CD14-positive monocyte (primary cell): ENCODE data around the gene NPAS3. TPM values are rescaled to one million over a fixed set of nuclear protein-coding genes. Genes with fewer than 3 reads are reported as not detected.

Experiments used
- DNase-seq, 3 donors: peaks; one replicate each; pipeline ENCODE4 v3.0.0-alpha.2; 2011 to 2022
- H2AFZ ChIP-seq: 2 replicates; pipeline ENCODE4 v1.6.0; 2012; ENCODE audit warnings: mild to moderate bottlenecking, low read depth, low read length, inconsistent platforms; ENCODE audit not compliant: insufficient read depth, poor library complexity, severe bottlenecking
- H3K27ac ChIP-seq, 2 donors: 1 replicate in 1 of 2; 2 replicates in 1 of 2; pipeline ENCODE4 v1.5.1; 2012 to 2013; ENCODE audit warnings: low read length in 2 of 2, control low read depth in 1 of 2, inconsistent platforms in 1 of 2, low read depth in 1 of 2, mild to moderate bottlenecking in 1 of 2
- H3K27me3 ChIP-seq, 2 donors: one replicate each; pipeline versions ENCODE4 v1.6.0 to v1.6.1; 2011 to 2013; ENCODE audit warnings: low read length in 2 of 2; ENCODE audit not compliant: control insufficient read depth in 2 of 2, insufficient read depth in 2 of 2
- H3K36me3 ChIP-seq, 2 donors: replicated peaks in 1 of 2; 1 replicate in 1 of 2; 2 replicates in 1 of 2; pipeline versions ENCODE4 v1.5.1 to v1.6.1; 2012 to 2013; ENCODE audit warnings: low read length in 2 of 2, control low read depth in 1 of 2, inconsistent platforms in 1 of 2, mild to moderate bottlenecking in 1 of 2; ENCODE audit not compliant: insufficient read depth in 2 of 2, control insufficient read depth in 1 of 2
- H3K4me1 ChIP-seq, 2 donors: 1 replicate in 1 of 2; 2 replicates in 1 of 2; pipeline versions ENCODE4 v1.5.1 to v1.6.1; 2012 to 2013; ENCODE audit warnings: low read length in 2 of 2, control low read depth in 1 of 2, inconsistent platforms in 1 of 2, mild to moderate bottlenecking in 1 of 2, moderate library complexity in 1 of 2; ENCODE audit not compliant: insufficient read depth in 2 of 2, control insufficient read depth in 1 of 2
- H3K4me2 ChIP-seq: replicated peaks from 2 replicates; pipeline ENCODE3; 2012; ENCODE audit warnings: low read length, moderate library complexity, mild to moderate bottlenecking; ENCODE audit not compliant: poor library complexity, severe bottlenecking; ENCODE audit errors: extremely low read depth
- H3K4me3 ChIP-seq, 3 experiments: fragments of 200-600 bp in 1 of 3; sonication (generic) in 1 of 3; replicated peaks in 1 of 3; 1 replicate in 2 of 3; 2 replicates in 1 of 3; pipeline ENCODE4 v1.5.1; 2011 to 2013; ENCODE audit warnings: low read length in 3 of 3, mild to moderate bottlenecking in 3 of 3, control low read depth in 2 of 3, low read depth in 2 of 3, inconsistent platforms in 1 of 3, moderate library complexity in 1 of 3
- H3K79me2 ChIP-seq: 2 replicates; pipeline ENCODE4 v1.6.0; 2012; ENCODE audit warnings: mild to moderate bottlenecking, control low read depth, inconsistent platforms, low read length, moderate library complexity; ENCODE audit not compliant: insufficient read depth
- H3K9ac ChIP-seq: 2 replicates; pipeline ENCODE4 v1.6.0; 2017; ENCODE audit warnings: low read length, mild to moderate bottlenecking; ENCODE audit not compliant: insufficient read depth, poor library complexity, severe bottlenecking
- H3K9me3 ChIP-seq, 2 donors: replicated peaks in 1 of 2; 1 replicate in 1 of 2; 2 replicates in 1 of 2; pipeline versions ENCODE4 v1.5.1 to v1.6.1; 2012 to 2013; ENCODE audit warnings: low read length in 2 of 2, control low read depth in 1 of 2; ENCODE audit not compliant: control insufficient read depth in 1 of 2, insufficient read depth in 1 of 2
- H4K20me1 ChIP-seq: 2 replicates; pipeline ENCODE4 v1.6.0; 2012; ENCODE audit warnings: mild to moderate bottlenecking, low read length, control low read depth, moderate library complexity; ENCODE audit not compliant: insufficient read depth
- H3K27ac Mint-ChIP-seq, 7 donors: one replicate each; pipeline ENCODE4 v1.8.0; 2020; ENCODE audit warnings: mild to moderate bottlenecking in 7 of 7, mixed read lengths in 7 of 7, moderate library complexity in 6 of 7, inconsistent platforms in 2 of 7
- H3K27me3 Mint-ChIP-seq, 3 donors: one replicate each; pipeline ENCODE4 v1.8.0; 2021 to 2022; ENCODE audit warnings: low read depth in 3 of 3, mild to moderate bottlenecking in 3 of 3, mixed read lengths in 3 of 3, moderate library complexity in 3 of 3, inconsistent platforms in 1 of 3
- H3K36me3 Mint-ChIP-seq, 2 donors: one replicate each; pipeline ENCODE4 v1.8.0; 2020; ENCODE audit warnings: mixed read lengths in 2 of 2, inconsistent platforms in 1 of 2, mild to moderate bottlenecking in 1 of 2
- H3K4me1 Mint-ChIP-seq: one replicate; pipeline ENCODE4 v1.8.0; 2020; ENCODE audit warnings: mild to moderate bottlenecking, mixed read lengths
- H3K4me3 Mint-ChIP-seq, 2 donors: one replicate each; pipeline ENCODE4 v1.8.0; 2020; ENCODE audit warnings: mild to moderate bottlenecking in 2 of 2, mixed read lengths in 2 of 2, moderate library complexity in 1 of 2
- H3K9me3 Mint-ChIP-seq, 7 donors: one replicate each; pipeline ENCODE4 v1.8.0; 2020 to 2022; ENCODE audit warnings: mixed read lengths in 7 of 7, mild to moderate bottlenecking in 6 of 7, moderate library complexity in 6 of 7, inconsistent platforms in 2 of 7
- CTCF ChIP-seq: fragments of 200-600 bp; IDR thresholded peaks from one replicate; pipeline ENCODE4 v1.8.0; 2022; ENCODE audit warnings: antibody characterized with exemption, mild to moderate bottlenecking
- WGBS: methylation state at CpG from one replicate; pipeline ENCODE4 v1.1.5; 2013; ENCODE audit warnings: missing lambda C conversion rate; ENCODE audit not compliant: insufficient coverage; 5-methylcytosine and 5-hydroxymethylcytosine counted together
- intact Hi-C, 2 donors: fragments of 100-400 bp; cut with micrococcal nuclease; formaldehyde crosslinking; loops; one replicate each; pipeline versions ENCODE4 v1.15.0 to v1.15.1; 2023
- polyA plus RNA-seq, 3 donors: library from polyadenylated mRNA; depleted of rRNA in 1 of 3; unstranded in 2 of 3; stranded (reverse) in 1 of 3; fragments of 300-500 nt in 2 of 3; fragments of >200 nt in 1 of 3; fragmentation: Illumina TruSeq in 2 of 3; gene quantifications; 1 replicate in 2 of 3; 2 replicates in 1 of 3; pipeline ENCODE4 v1.2.3, GENCODE V29; 2012 to 2021

NPAS3 gene
- polyA plus RNA-seq, 3 donors = not detected

GRCh38 chr14:33290641-33291040 is 352.0 kb downstream of the NPAS3 start:
- Histone ChIP-seq H3K79me2 (no peaks in the 10 kb centered on the region), H4K20me1 (no peaks in the 10 kb centered on the region), H3K27me3 (no peaks in the 10 kb centered on the region), H3K4me2 (no peak overlapping the region), H3K27ac (no peak overlapping the region), H3K9me3 (no peaks in the 10 kb centered on the region), H3K9ac (no peak overlapping the region), H3K4me1 (no peaks in the 10 kb centered on the region), H2AFZ (no peak overlapping the region), H3K36me3 (no peaks in the 10 kb centered on the region), H3K4me3 (no peak overlapping the region)
- no peaks in the 10 kb centered on the region for H3K4me1 Mint-ChIP-seq
- no peaks in the 10 kb centered on the region for H3K36me3 Mint-ChIP-seq
- H3K4me3 Mint-ChIP-seq = no peak overlapping the region
- no peak overlapping the region for H3K27ac Mint-ChIP-seq
- DNase-seq = no peak
- no peak for TF ChIP-seq CTCF
- H3K27me3 Mint-ChIP-seq = no peaks in the 10 kb centered on the region
- WGBS = 100% methylated on average over 1 of the region's 4 CpGs
- intact Hi-C loops = no loop called here
- peaks cover 0 to 6% (median 0%) of the 10 kb centered on the region in 7 donors for H3K9me3 Mint-ChIP-seq

DNA sequence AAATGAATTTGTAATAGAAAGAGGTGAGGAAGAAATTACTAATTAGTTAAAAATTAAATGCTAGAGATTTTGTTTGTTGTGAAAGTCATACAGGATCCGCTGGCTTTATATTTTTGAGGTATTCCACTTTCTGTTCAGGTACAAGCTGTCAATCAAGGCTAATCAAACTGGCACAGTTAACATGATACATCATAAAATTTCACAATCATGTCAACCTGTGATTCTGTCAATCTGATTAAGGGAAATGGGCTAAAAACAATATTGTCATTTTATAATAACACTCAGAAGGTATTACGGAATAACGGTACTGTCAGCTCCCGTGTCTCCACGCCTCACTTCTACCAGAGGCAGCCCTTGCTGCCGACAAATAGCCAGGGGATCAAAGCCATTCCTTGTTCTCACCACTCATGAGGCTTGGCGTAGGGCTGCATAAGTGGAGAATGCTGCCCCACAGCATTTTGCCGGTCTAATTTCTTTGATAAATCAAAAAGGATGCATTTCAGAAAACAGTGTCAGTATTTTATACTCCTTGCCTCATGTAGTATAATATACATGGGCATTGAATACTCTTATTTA is 352.9 kb downstream of the NPAS3 start:
- TF ChIP-seq CTCF = no peak
- Histone ChIP-seq H3K36me3 (no peaks in the 10 kb centered on the region), H2AFZ (no peak overlapping the region), H3K27me3 (no peaks in the 10 kb centered on the region), H4K20me1 (no peaks in the 10 kb centered on the region), H3K9ac (no peak overlapping the region), H3K9me3 (no peaks in the 10 kb centered on the region), H3K4me3 (no peak overlapping the region), H3K4me2 (no peak overlapping the region), H3K4me1 (no peaks in the 10 kb centered on the region), H3K79me2 (no peaks in the 10 kb centered on the region), H3K27ac (no peak overlapping the region)
- intact Hi-C loops = no loop called here
- Mint-ChIP-seq H3K4me1 (no peaks in the 10 kb centered on the region), H3K4me3 (no peak overlapping the region), H3K36me3 (no peaks in the 10 kb centered on the region), H3K27me3 (no peaks in the 10 kb centered on the region), H3K9me3 (peaks cover 0 to 6% (median 0%) of the 10 kb centered on the region in 7 donors), H3K27ac (no peak overlapping the region)
- no peak for DNase-seq
- 86% methylated on average over 5 of the region's 8 CpGs for WGBS
